ENCODE measurements around the gene ZNF195.

DNA sequence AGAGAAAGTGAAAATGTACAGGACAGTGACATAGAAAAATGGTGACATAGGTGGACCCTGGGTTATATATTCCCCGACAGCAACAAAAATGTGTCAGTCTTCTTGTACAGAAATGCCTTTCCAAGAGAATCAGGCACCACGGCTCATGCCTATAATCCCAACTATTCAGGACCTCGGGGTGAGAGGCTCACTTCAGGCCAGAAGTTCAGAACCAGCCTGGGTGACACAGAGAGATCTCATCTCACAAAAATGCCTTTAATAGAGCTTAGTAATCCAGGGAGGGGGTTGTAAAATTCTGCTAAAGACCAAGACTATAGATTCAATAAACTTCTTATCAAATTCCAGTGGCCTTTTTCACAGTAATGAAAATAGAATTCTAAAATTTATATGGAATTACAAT is 10.7 kb downstream of the ZNF195 start:
- TF ChIP-seq POLR2AphosphoS5 (IDR thresholded peaks at IDR 0.05; ENCODE audit: low read depth, low read length): no peak
- TF ChIP-seq EZH2 (IDR thresholded peaks at IDR 0.05): no peak
- TF ChIP-seq, protein P1, sequence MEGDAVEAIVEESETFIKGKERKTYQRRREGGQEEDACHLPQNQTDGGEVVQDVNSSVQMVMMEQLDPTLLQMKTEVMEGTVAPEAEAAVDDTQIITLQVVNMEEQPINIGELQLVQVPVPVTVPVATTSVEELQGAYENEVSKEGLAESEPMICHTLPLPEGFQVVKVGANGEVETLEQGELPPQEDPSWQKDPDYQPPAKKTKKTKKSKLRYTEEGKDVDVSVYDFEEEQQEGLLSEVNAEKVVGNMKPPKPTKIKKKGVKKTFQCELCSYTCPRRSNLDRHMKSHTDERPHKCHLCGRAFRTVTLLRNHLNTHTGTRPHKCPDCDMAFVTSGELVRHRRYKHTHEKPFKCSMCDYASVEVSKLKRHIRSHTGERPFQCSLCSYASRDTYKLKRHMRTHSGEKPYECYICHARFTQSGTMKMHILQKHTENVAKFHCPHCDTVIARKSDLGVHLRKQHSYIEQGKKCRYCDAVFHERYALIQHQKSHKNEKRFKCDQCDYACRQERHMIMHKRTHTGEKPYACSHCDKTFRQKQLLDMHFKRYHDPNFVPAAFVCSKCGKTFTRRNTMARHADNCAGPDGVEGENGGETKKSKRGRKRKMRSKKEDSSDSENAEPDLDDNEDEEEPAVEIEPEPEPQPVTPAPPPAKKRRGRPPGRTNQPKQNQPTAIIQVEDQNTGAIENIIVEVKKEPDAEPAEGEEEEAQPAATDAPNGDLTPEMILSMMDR (IDR thresholded peaks at IDR 0.05 in 2 of 3, conservative IDR thresholded peaks at IDR 0.05 in 1 of 3; ENCODE audit: borderline replicate concordance in 1 of 3, insufficient read depth in 1 of 3, low read depth in 2 of 3, low read length in 2 of 3): no peak
- TF ChIP-seq ZNF274 (IDR thresholded peaks at IDR 0.05; ENCODE audit: low read depth, low read length): no peak
- TF ChIP-seq SIN3A (IDR thresholded peaks at IDR 0.05; ENCODE audit: low read depth): no peak
- no peak for TF ChIP-seq YY1 (IDR thresholded peaks at IDR 0.05; ENCODE audit: extremely low read depth, insufficient replicate concordance, low read depth, low read length)
- no peak for TF ChIP-seq SRF (IDR thresholded peaks at IDR 0.05; ENCODE audit: low read depth)
- TF ChIP-seq, protein P2, sequence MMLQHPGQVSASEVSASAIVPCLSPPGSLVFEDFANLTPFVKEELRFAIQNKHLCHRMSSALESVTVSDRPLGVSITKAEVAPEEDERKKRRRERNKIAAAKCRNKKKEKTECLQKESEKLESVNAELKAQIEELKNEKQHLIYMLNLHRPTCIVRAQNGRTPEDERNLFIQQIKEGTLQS (IDR thresholded peaks at IDR 0.05): no peak
- TF ChIP-seq, protein P3, sequence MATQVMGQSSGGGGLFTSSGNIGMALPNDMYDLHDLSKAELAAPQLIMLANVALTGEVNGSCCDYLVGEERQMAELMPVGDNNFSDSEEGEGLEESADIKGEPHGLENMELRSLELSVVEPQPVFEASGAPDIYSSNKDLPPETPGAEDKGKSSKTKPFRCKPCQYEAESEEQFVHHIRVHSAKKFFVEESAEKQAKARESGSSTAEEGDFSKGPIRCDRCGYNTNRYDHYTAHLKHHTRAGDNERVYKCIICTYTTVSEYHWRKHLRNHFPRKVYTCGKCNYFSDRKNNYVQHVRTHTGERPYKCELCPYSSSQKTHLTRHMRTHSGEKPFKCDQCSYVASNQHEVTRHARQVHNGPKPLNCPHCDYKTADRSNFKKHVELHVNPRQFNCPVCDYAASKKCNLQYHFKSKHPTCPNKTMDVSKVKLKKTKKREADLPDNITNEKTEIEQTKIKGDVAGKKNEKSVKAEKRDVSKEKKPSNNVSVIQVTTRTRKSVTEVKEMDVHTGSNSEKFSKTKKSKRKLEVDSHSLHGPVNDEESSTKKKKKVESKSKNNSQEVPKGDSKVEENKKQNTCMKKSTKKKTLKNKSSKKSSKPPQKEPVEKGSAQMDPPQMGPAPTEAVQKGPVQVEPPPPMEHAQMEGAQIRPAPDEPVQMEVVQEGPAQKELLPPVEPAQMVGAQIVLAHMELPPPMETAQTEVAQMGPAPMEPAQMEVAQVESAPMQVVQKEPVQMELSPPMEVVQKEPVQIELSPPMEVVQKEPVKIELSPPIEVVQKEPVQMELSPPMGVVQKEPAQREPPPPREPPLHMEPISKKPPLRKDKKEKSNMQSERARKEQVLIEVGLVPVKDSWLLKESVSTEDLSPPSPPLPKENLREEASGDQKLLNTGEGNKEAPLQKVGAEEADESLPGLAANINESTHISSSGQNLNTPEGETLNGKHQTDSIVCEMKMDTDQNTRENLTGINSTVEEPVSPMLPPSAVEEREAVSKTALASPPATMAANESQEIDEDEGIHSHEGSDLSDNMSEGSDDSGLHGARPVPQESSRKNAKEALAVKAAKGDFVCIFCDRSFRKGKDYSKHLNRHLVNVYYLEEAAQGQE (IDR thresholded peaks at IDR 0.05; ENCODE audit: low read depth): no peak
- no peak for TF ChIP-seq POLR2A (IDR thresholded peaks at IDR 0.05; ENCODE audit: borderline replicate concordance, extremely low read depth, insufficient read depth, insufficient read length)
- TF ChIP-seq TCF7L2 (IDR thresholded peaks at IDR 0.05; ENCODE audit: borderline replicate concordance, extremely low read depth, insufficient read depth, insufficient read length): no peak
- no peak for TF ChIP-seq RAD21 (IDR thresholded peaks at IDR 0.05; ENCODE audit: low read depth)
- TF ChIP-seq EZH2phosphoT487 (IDR thresholded peaks at IDR 0.05; ENCODE audit: borderline replicate concordance): no peak
- TF ChIP-seq, protein P4, sequence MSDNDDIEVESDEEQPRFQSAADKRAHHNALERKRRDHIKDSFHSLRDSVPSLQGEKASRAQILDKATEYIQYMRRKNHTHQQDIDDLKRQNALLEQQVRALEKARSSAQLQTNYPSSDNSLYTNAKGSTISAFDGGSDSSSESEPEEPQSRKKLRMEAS (IDR thresholded peaks at IDR 0.05): no peak

Measured in HCT116 (cell line).